Mucosa of descending colon (tissue), 3 donors: ENCODE results near the gene PSTK. TPM values are rescaled to one million over a fixed set of nuclear protein-coding genes. Genes with fewer than 3 reads are reported as not detected.

Experiments
- ATAC-seq: fragments of 200-7000 bp; cut with Tn5 transposase; one replicate; pipeline ENCODE4 v1.9.1; 2020; ENCODE audit warnings: mild to moderate bottlenecking, moderate library complexity
- DNase-seq, 3 donors: peaks; one replicate each; pipeline ENCODE4 v3.0.0-alpha.2; 2020
- H3K36me3 ChIP-seq: fragments of 200-600 bp; one replicate; pipeline ENCODE4 v1.8.0; 2021; ENCODE audit warnings: low read depth, mild to moderate bottlenecking
- H3K4me1 ChIP-seq: fragments of 200-600 bp; one replicate; pipeline ENCODE4 v1.8.0; 2021; ENCODE audit warnings: low read depth, mild to moderate bottlenecking
- H3K4me3 ChIP-seq: fragments of 200-600 bp; one replicate; pipeline ENCODE4 v1.8.0; 2021; ENCODE audit warnings: mild to moderate bottlenecking
- H3K9me3 ChIP-seq: fragments of 200-600 bp; one replicate; pipeline ENCODE4 v1.8.0; 2021; ENCODE audit warnings: mild to moderate bottlenecking
- intact Hi-C, 2 donors: fragments of 100-400 bp; cut with DNase I in 1 of 2; cut with micrococcal nuclease in 1 of 2; formaldehyde crosslinking; loops; one replicate each; pipeline versions ENCODE4 v1.11.0 to v1.11.1; 2022; cut with DNase I, micrococcal nuclease
- total RNA-seq, 3 donors: library from RNA; stranded (reverse); fragmentation: NEBNext Ultra II Directional in 2 of 3; extraction: Animal tissue kit (Norgen Biotek cat#: 25700) in 2 of 3; gene quantifications; one replicate each; pipeline versions ENCODE4 v1.2.1 to v1.2.4, GENCODE V29; 2021 to 2023
- TF ChIP-seq, protein P1 (sequence below): fragments of 200-600 bp; IDR thresholded peaks from one replicate; pipeline ENCODE4 v1.8.0; 2022; ENCODE audit warnings: antibody characterized with exemption, mild to moderate bottlenecking
- donor health status: DM: no; HTN: no; CAD: no; lungs with moderate emphysema.
- donor health status: DM: no; HTN: no; CAD: no.
- donor health status: DM: no; HTN: yes; CAD: no.

The PSTK gene
- total RNA-seq, 3 donors from 2014 or later = 2.0 to 4.2 (median 3.1) TPM

DNA sequence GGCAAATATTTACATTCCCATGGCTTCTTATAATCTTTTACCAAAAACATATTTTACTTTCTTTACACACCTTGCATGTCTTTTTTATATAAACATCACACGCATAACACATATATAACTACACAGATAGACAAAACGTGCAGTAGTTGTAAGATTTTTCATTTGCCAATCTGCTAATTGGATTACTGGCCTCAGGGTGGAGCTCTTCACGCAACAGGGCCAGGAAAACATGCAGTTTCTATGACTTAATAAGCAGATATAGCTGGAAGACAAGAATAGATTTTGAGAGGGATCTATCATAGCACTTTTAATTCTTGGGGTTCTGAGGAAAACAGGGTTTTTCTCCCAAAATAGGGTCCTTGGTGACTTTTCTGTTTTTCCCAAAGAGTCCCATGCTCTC, 41.3 kb downstream of the PSTK start:
- intact Hi-C loops = no loop called here
- DNase-seq (peak in 1 of 3 donors; percentile 20), ATAC-seq (peak; percentile 55)
- H3K36me3 ChIP-seq = no peaks in the 10 kb centered on the region
- H3K9me3 ChIP-seq = no peaks in the 10 kb centered on the region
- H3K4me1 ChIP-seq = peaks cover 13% of the 10 kb centered on the region
- H3K4me3 ChIP-seq = no peak overlapping the region
- TF ChIP-seq, protein P1, sequence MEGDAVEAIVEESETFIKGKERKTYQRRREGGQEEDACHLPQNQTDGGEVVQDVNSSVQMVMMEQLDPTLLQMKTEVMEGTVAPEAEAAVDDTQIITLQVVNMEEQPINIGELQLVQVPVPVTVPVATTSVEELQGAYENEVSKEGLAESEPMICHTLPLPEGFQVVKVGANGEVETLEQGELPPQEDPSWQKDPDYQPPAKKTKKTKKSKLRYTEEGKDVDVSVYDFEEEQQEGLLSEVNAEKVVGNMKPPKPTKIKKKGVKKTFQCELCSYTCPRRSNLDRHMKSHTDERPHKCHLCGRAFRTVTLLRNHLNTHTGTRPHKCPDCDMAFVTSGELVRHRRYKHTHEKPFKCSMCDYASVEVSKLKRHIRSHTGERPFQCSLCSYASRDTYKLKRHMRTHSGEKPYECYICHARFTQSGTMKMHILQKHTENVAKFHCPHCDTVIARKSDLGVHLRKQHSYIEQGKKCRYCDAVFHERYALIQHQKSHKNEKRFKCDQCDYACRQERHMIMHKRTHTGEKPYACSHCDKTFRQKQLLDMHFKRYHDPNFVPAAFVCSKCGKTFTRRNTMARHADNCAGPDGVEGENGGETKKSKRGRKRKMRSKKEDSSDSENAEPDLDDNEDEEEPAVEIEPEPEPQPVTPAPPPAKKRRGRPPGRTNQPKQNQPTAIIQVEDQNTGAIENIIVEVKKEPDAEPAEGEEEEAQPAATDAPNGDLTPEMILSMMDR = peak; percentile 33

DNA sequence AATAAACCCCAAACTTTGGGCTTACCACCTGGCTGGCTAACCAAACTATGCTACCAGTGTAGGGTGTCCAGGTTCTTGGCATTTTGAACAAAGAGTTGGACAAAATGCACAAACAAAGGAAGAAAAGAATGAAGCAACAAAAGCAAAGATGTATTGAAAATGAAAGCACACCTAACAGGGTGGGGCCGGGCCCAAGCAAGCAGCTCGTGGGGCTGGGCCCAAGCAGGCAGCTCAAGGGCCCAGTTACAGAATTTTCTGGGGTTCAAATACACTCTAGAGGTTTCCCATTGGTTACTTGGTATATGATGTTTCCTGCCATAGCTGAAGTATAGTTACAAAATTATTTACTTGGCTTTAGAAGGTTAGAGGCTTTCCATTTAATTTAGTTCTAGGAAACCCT, 44.3 kb downstream of the PSTK start:
- ATAC-seq = no peak

DNA sequence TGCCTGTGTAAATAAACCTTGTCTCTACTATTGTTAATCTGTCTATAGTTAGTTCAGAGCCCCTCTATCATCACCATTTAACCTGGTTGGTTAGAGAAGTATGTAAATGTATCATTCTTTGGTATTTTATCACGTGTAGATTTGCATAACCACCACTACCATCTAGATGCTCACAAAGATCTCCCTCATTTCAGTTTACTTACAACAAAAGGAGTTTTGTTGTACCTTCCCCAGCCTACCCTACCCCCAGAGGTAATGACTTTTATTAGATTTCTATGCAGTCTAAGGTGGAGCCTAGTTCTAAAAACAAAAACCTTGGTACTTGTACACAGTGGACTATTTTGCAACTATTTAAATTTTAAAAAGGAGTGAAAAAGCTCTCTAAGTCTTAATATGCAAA, 46.1 kb downstream of the PSTK start:
- no peaks in the 10 kb centered on the region for H3K9me3 ChIP-seq
- peaks cover 3% of the 10 kb centered on the region for H3K4me1 ChIP-seq
- intact Hi-C loops = no loop called here
- TF ChIP-seq, protein P1 = no peak
- no peaks in the 10 kb centered on the region for H3K36me3 ChIP-seq
- H3K4me3 ChIP-seq = no peak overlapping the region
- ATAC-seq = no peak
- no peak for DNase-seq

More for the DNA sequence above, 44.3 kb downstream of the PSTK start:
- no peak for DNase-seq
- peaks cover 13% of the 10 kb centered on the region for H3K4me1 ChIP-seq
- no peaks in the 10 kb centered on the region for H3K36me3 ChIP-seq
- intact Hi-C loops = no loop called here
- no peak overlapping the region for H3K4me3 ChIP-seq
- H3K9me3 ChIP-seq = no peaks in the 10 kb centered on the region
- TF ChIP-seq, protein P1 = no peak

DNA sequence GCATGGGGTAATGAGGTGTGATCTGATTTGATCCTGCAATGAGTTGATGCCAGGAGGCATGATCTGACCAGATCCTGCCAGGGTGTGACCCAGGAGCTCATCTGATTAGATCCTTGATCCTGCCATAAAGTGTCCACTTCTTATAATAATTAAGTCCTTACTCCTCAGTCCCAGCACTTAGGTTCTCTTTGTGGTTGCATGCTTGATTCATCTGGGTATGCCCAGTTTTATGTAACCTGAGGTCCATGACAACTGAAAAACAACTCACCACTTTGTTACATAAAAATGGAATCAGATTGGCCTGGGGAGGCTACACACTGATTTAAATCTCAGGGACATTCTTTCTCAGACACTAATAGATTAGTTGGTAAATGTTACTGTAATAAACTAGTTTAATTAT, 47.7 kb downstream of the PSTK start:
- no peaks in the 10 kb centered on the region for H3K36me3 ChIP-seq
- H3K9me3 ChIP-seq = no peaks in the 10 kb centered on the region
- H3K4me3 ChIP-seq = no peak overlapping the region
- H3K4me1 ChIP-seq = no peaks in the 10 kb centered on the region
- intact Hi-C loops = no loop called here
- DNase-seq (no peak), ATAC-seq (no peak)
- TF ChIP-seq, protein P1 = no peak

DNA sequence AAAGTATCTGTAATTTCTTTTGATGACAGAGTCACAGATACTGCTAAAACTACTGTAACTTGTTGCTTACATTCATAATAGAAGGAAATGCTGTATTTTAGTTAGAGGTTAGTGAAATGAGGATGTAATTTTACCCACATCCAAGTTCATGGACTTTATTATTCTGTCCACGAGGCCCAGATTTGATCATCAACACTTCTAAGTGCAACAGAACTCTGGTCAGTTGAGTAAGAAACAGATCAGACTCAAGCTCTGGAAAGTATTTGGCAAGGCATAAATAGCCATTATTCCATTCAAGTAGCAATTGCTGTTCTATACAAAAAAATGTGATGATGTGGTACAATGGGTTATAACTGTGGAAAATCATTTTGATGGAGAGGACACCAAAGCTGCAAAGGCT, 50.9 kb downstream of the PSTK start:
- Histone ChIP-seq H3K9me3 (no peaks in the 10 kb centered on the region), H3K36me3 (no peaks in the 10 kb centered on the region), H3K4me3 (no peak overlapping the region), H3K4me1 (no peaks in the 10 kb centered on the region)
- TF ChIP-seq, protein P1 = no peak
- DNase-seq = no peak
- no peak for ATAC-seq
- intact Hi-C loops = no loop called here

DNA sequence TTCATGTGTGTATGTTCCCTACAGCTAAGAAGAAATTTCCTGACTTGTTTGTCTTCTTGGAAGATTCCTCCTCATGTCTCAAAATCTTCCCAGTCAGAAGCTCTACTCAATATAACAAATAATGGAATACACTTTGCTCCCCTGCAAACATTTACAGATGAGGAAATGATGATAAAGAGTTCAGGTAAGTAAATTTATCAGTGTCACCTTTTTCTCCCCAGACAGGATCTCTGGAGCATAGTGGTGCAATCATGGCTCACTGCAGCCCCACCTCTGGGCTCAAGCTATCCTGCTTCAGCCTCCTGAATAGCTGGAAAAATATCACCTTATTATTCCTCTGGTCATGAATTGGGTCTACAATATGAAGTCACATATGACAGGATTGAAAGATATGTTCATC, 54.1 kb downstream of the PSTK start:
- Histone ChIP-seq H3K9me3 (no peaks in the 10 kb centered on the region), H3K36me3 (no peaks in the 10 kb centered on the region), H3K4me1 (no peaks in the 10 kb centered on the region), H3K4me3 (no peak overlapping the region)
- TF ChIP-seq, protein P1 = no peak
- intact Hi-C loops = no loop called here
- DNase-seq (no peak), ATAC-seq (no peak)
